ENCODE data around the gene ROCK1.

- TF ChIP-seq CTCF (conservative IDR thresholded peaks at IDR 0.05; ENCODE audit: low read length) (no peak), EZH2phosphoT487 (IDR thresholded peaks at IDR 0.05; ENCODE audit: borderline replicate concordance) (no peak)
These were observed 136.5 kb downstream of the ROCK1 start for GRCh38 chr18:20975077-20975476.

All from Loucy (cell line).